ENCODE measurements around the gene DCAKD. TPM values are rescaled to one million over a fixed set of nuclear protein-coding genes. Genes with fewer than 3 reads are reported as not detected.
A peak's percentile ranks its signal among the peaks of the same experiment; 100 is the strongest.

DCAKD gene
- total and polyA plus RNA-seq, 2 of the 8 experiments (the other 6 are each of a cell fraction or from before 2014, with no cell fraction given) = 35.6 to 52.9 TPM

GRCh38 chr17:45038728-45039634 is 12.5 kb downstream of the DCAKD start:
- Histone ChIP-seq H3K79me1 (ENCODE audit: low read depth, low read length) (peaks cover 13% of the 10 kb centered on the region), H4K20me1 (replicated peaks in 1 of 2; ENCODE audit: control insufficient read depth in 1 of 2, insufficient read depth in 2 of 2, low read length in 2 of 2) (peaks cover 7 to 9% of the 10 kb centered on the region in 2 experiments), H3K9me3 (ENCODE audit: insufficient read depth in 2 of 2, low read depth in 1 of 2, low read length in 1 of 2) (no peaks in the 10 kb centered on the region), H3K4me2 (ENCODE audit: insufficient read depth in 1 of 2, low read depth in 2 of 2, low read length in 2 of 2) (no peak overlapping the region), H3K79me2 (ENCODE audit: control insufficient read depth in 1 of 2, insufficient read depth in 2 of 2, low read length in 2 of 2) (peaks cover 0 to 17% of the 10 kb centered on the region in 2 experiments; a peak in 1 of 4 replicates), H4K8ac (ENCODE audit: extremely low read depth, insufficient read depth, low read length) (0 out of 2 replicates have a peak overlapping the region, but pooled peaks have one; percentile 3), H3K4ac (replicated peaks; ENCODE audit: insufficient read length, low read depth, low read length) (no peak overlapping the region), H3K23me2 (ENCODE audit: low read depth, low read length) (peaks cover 2% of the 10 kb centered on the region; the same call in 1 of the 2 replicates), H2BK20ac (ENCODE audit: low read length) (no peak overlapping the region), H3K4me1 (replicated peaks in 1 of 4; ENCODE audit: control insufficient read depth in 3 of 4, insufficient read depth in 4 of 4, low read length in 3 of 4) (peaks cover 4 to 11% (median 7%) of the 10 kb centered on the region in 4 experiments), H3K18ac (ENCODE audit: extremely low read depth, low read length) (no peak overlapping the region), H3K27ac (ENCODE audit: low read depth, low read length) (no peak overlapping the region), H2AFZ (ENCODE audit: low read length) (no peak overlapping the region), H3K14ac (ENCODE audit: insufficient read length) (no peak overlapping the region), H4K91ac (replicated peaks; ENCODE audit: insufficient read length, low read length) (no peak overlapping the region), H3K23ac (ENCODE audit: insufficient read length) (no peak overlapping the region), H2BK5ac (ENCODE audit: low read depth, low read length) (no peak overlapping the region), H4K5ac (ENCODE audit: insufficient read length, low read depth, low read length) (no peak overlapping the region), H3K36me3 (ENCODE audit: control insufficient read depth in 2 of 4, insufficient read depth in 4 of 4, low read length in 3 of 4) (peaks cover 0 to 3% (median under 1%) of the 10 kb centered on the region in 4 experiments; a peak in 5 of 8 replicates), H3K4me3 (ENCODE audit: extremely low read depth in 1 of 4, insufficient read depth in 2 of 4, low read depth in 3 of 4, low read length in 4 of 4) (no peak overlapping the region), H2BK15ac (ENCODE audit: low read length) (no peak overlapping the region), H2BK12ac (ENCODE audit: low read depth, low read length) (no peak overlapping the region), H2AK5ac (ENCODE audit: low read depth, low read length) (no peak overlapping the region), H2BK120ac (replicated peaks; ENCODE audit: low read depth, low read length) (no peak overlapping the region), H3K9ac (replicated peaks in 1 of 4; ENCODE audit: extremely low read depth in 1 of 4, low read depth in 3 of 4, low read length in 3 of 4) (no peak overlapping the region), H3K27me3 (replicated peaks in 1 of 4; ENCODE audit: control insufficient read depth in 3 of 4, extremely low read depth in 1 of 4, insufficient read depth in 3 of 4, low read length in 3 of 4) (no peaks in the 10 kb centered on the region), H3K56ac (replicated peaks; ENCODE audit: insufficient read length, low read depth, low read length) (no peak overlapping the region)
- 96% methylated on average over 12 of the region's 13 CpGs; no CpG with 5 or more reads in 1 of the 2 experiments for WGBS, 2 experiments (ENCODE audit: extremely low coverage in 1 of 2, insufficient coverage in 1 of 2, insufficient read length in 1 of 2, insufficient replicate concordance in 2 of 2, low coverage in 1 of 2, low lambda C conversion rate in 2 of 2, missing lambda C conversion rate in 1 of 2)
- POLR2A ChIA-PET (ENCODE audit: partially characterized antibody) = interaction anchor here (1.2 to 2.9 kb wide), 3 partner anchors 11 to 43 kb away, joined by 3 to 25 read pairs (median 3); partner anchors contain the start of gene DCAKD
- FAIRE-seq (no peak), DNase-seq (ENCODE audit: low read depth in 1 of 2, low spot score in 2 of 2) (no peak)
- CTCF ChIA-PET (ENCODE audit: partially characterized antibody) = interaction anchor here (0.7 to 14.2 kb wide), 7 partner anchors 10 to 174 kb away, joined by 3 to 120 read pairs (median 6); no protein-coding TSS in a partner anchor
- TF ChIP-seq PHF8 (conservative IDR thresholded peaks at IDR 0.05; ENCODE audit: low read depth, low read length) = no peak
- TF ChIP-seq CBX5 (IDR thresholded peaks at IDR 0.05; ENCODE audit: low read depth, low read length) = no peak
- TF ChIP-seq CHD2 (IDR thresholded peaks at IDR 0.05; ENCODE audit: low read length) = no peak
- TF ChIP-seq, protein P1, sequence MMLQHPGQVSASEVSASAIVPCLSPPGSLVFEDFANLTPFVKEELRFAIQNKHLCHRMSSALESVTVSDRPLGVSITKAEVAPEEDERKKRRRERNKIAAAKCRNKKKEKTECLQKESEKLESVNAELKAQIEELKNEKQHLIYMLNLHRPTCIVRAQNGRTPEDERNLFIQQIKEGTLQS (IDR thresholded peaks at IDR 0.05; ENCODE audit: insufficient read depth, low read depth, low read length) = no peak
- no peak for TF ChIP-seq TAF7 (optimal IDR thresholded peaks at IDR 0.05; ENCODE audit: borderline replicate concordance, low read depth, low read length)
- no peak for TF ChIP-seq TEAD4 (IDR thresholded peaks at IDR 0.05; ENCODE audit: low read depth, low read length)
- TF ChIP-seq POU5F1 (IDR thresholded peaks at IDR 0.05; ENCODE audit: low read depth, low read length) = no peak
- no peak for TF ChIP-seq SP1 (IDR thresholded peaks at IDR 0.05; ENCODE audit: low read depth, low read length)
- no peak for TF ChIP-seq CHD1 (IDR thresholded peaks at IDR 0.05; ENCODE audit: low read depth, low read length)
- no peak for TF ChIP-seq BRCA1 (IDR thresholded peaks at IDR 0.05; ENCODE audit: low read depth, low read length)
- TF ChIP-seq CEBPB (IDR thresholded peaks at IDR 0.05; ENCODE audit: low read depth, low read length) = no peak
- TF ChIP-seq RXRA (IDR thresholded peaks at IDR 0.05; ENCODE audit: insufficient read depth, low read depth, low read length) = no peak
